K562 (cell line): ENCODE data around the gene RPS6KA2. TPM values are rescaled to one million over a fixed set of nuclear protein-coding genes. Genes with fewer than 3 reads are reported as not detected.

ENCODE experiments used
- ATAC-seq: fragments of 200-7000 bp; cut with Tn5 transposase; 3 replicates; pipeline ENCODE4 v1.9.1; 2020; ENCODE audit warnings: moderate library complexity
- BruUV-seq: library from RNA; stranded (reverse); fragments of 400-500 nt; replicated peaks from 2 replicates; lab custom pipeline; 2021; lab: Mats Ljungman, UMichigan
- CTCF ChIA-PET: fragments of 300-600 bp; formaldehyde crosslinking; extraction: SDS; loops from one replicate; lab custom pipeline; 2021; ENCODE audit warnings: low intra/inter-chr PET ratio; lab: Yijun Ruan, JAX
- POLR2A ChIA-PET: fragments of 300-600, 350-650 bp; sonication (Branson Sonifier 250); formaldehyde crosslinking; extraction: SDS; loops from one replicate; lab custom pipeline; 2021; ENCODE audit warnings: antibody characterized with exemption, inconsistent platforms; lab: Yijun Ruan, JAX
- DNase-seq, 4 experiments: peaks; one replicate each; pipeline versions ENCODE4 v3.0.0 to v3.0.0-alpha.2; 2011 to 2018; ENCODE audit warnings: low spot score in 3 of 4, mixed read lengths in 3 of 4; ENCODE audit errors: extremely low read depth in 1 of 4
- FAIRE-seq: peaks from 2 replicates; lab custom pipeline; 2011; peaks lifted over from hg19 to GRCh38; lab: Jason Lieb, UNC
- H2AFZ ChIP-seq: 2 replicates; pipeline ENCODE4 v1.6.0; 2011; ENCODE audit warnings: low read depth, low read length, control low read depth, inconsistent platforms
- H3K27ac ChIP-seq: fragments of 200-600 bp; 3 replicates; pipeline ENCODE4 v1.8.0; 2011; ENCODE audit warnings: low read depth, mild to moderate bottlenecking, control low read depth, inconsistent platforms, low read length, moderate library complexity, mixed read lengths; ENCODE audit errors: extremely low read depth
- H3K27me3 ChIP-seq, 2 experiments: fragments of 300-600 bp in 1 of 2; 2 replicates in 1 of 2; 3 replicates in 1 of 2; pipeline versions ENCODE4 v1.6.0 to v1.8.0; 2011; ENCODE audit warnings: inconsistent platforms in 2 of 2, low read length in 2 of 2, mild to moderate bottlenecking in 1 of 2, mixed read lengths in 1 of 2, moderate library complexity in 1 of 2; ENCODE audit not compliant: control insufficient read depth in 2 of 2, insufficient read depth in 2 of 2
- H3K36me3 ChIP-seq: fragments of 300-600 bp; 3 replicates; pipeline ENCODE4 v1.8.0; 2011; ENCODE audit warnings: mild to moderate bottlenecking, low read length, inconsistent platforms; ENCODE audit not compliant: control insufficient read depth, insufficient read depth
- H3K4me1 ChIP-seq, 2 experiments: fragments of 200-600 bp in 1 of 2; replicated peaks in 1 of 2; 2 replicates in 1 of 2; 3 replicates in 1 of 2; pipeline versions ENCODE4 v1.5.1 to v1.8.0; 2011; ENCODE audit warnings: inconsistent platforms in 2 of 2, low read length in 2 of 2, mild to moderate bottlenecking in 1 of 2, mixed read lengths in 1 of 2, moderate library complexity in 1 of 2; ENCODE audit not compliant: control insufficient read depth in 2 of 2, insufficient read depth in 2 of 2
- H3K4me2 ChIP-seq: 2 replicates; pipeline ENCODE4 v1.6.1; 2011; ENCODE audit warnings: low read length, control low read depth, inconsistent platforms, mixed read lengths; ENCODE audit not compliant: insufficient read depth
- H3K4me3 ChIP-seq: fragments of 200-600 bp; sonication (generic), shearing (Covaris generic); 2 replicates; pipeline ENCODE4 v1.5.1; 2016; ENCODE audit warnings: control low read depth, inconsistent platforms
- H3K79me2 ChIP-seq: fragments of 200-600 bp; 3 replicates; pipeline ENCODE4 v1.8.0; 2011; ENCODE audit warnings: low read length, inconsistent platforms; ENCODE audit not compliant: control insufficient read depth, insufficient read depth
- H3K9ac ChIP-seq, 2 experiments: 2 replicates each; pipeline versions ENCODE4 v1.6.0 to v1.6.1; 2011; ENCODE audit warnings: low read depth in 2 of 2, low read length in 2 of 2, control low read depth in 1 of 2, inconsistent platforms in 1 of 2, mild to moderate bottlenecking in 1 of 2, mixed read lengths in 1 of 2; ENCODE audit not compliant: insufficient read depth in 1 of 2
- H3K9me1 ChIP-seq: one replicate; pipeline ENCODE4 v1.6.0; 2011; ENCODE audit warnings: inconsistent platforms, mild to moderate bottlenecking, low read length, moderate library complexity; ENCODE audit not compliant: control insufficient read depth, insufficient read depth
- H3K9me3 ChIP-seq: replicated peaks from 2 replicates; pipeline ENCODE4 v1.5.1; 2011; ENCODE audit warnings: low read depth, low read length, inconsistent platforms; ENCODE audit not compliant: control insufficient read depth, insufficient read depth
- H4K20me1 ChIP-seq: replicated peaks from 2 replicates; pipeline ENCODE4 v1.6.1; 2011; ENCODE audit warnings: low read length, inconsistent platforms, mixed read lengths; ENCODE audit not compliant: control insufficient read depth, insufficient read depth
- ARID4B ChIP-seq: sonication (generic); formaldehyde crosslinking; IDR thresholded peaks from 2 replicates; pipeline ENCODE4 v1.8.0; 2022; ENCODE audit warnings: mild to moderate bottlenecking, missing genetic modification reagents
- HLTF ChIP-seq: fragments of 450-650 bp; IDR thresholded peaks from 2 replicates; pipeline ENCODE4 v1.6.1; 2016
- IRF2 ChIP-seq: sonication (generic); formaldehyde crosslinking; IDR thresholded peaks from 2 replicates; pipeline ENCODE4 v1.8.1; 2022; ENCODE audit warnings: mild to moderate bottlenecking, missing genetic modification reagents
- LARP7 ChIP-seq: fragments of 450-650 bp; IDR thresholded peaks from 2 replicates; pipeline ENCODE4 v1.6.1; 2016
- MEF2D ChIP-seq: conservative IDR thresholded peaks from 2 replicates; pipeline ENCODE4 v1.6.1; 2016; ENCODE audit warnings: low read depth, missing genetic modification characterization, missing compliant biosample characterization
- NR0B1 ChIP-seq: fragments of 450-650 bp; IDR thresholded peaks from one replicate; pipeline ENCODE4 v1.6.1; 2018; ENCODE audit warnings: mild to moderate bottlenecking, moderate library complexity; ENCODE audit not compliant: partially characterized antibody
- THRAP3 ChIP-seq: fragments of 450-650 bp; IDR thresholded peaks from 2 replicates; pipeline ENCODE4 v1.6.1; 2016; ENCODE audit warnings: mild to moderate bottlenecking, inconsistent platforms, borderline replicate concordance
- WGBS: fragments of 100-300 bp; shearing (Covaris generic); methylation state at CpG from one replicate; pipeline ENCODE4 v1.1.6; 2016; ENCODE audit warnings: low coverage, mixed read lengths; ENCODE audit not compliant: insufficient coverage; ENCODE audit errors: missing lambda C conversion rate; 5-methylcytosine and 5-hydroxymethylcytosine counted together
- in situ Hi-C: fragments of 300-500 bp; cut with MboI; formaldehyde crosslinking; loops from 4 replicates; pipeline ENCODE4 v1.15.0; 2018; ENCODE audit warnings: inconsistent platforms, mixed read lengths
- intact Hi-C: fragments of 100-400 bp; cut with micrococcal nuclease; formaldehyde crosslinking; loops from 2 replicates; pipeline ENCODE4 v1.14.2; 2022
- polyA plus RNA-seq, 8 experiments: library from polyadenylated mRNA; depleted of rRNA in 4 of 8; stranded (reverse) in 5 of 8; unstranded in 3 of 8; fragments of >200 nt; fragmentation: Nextera tagmentation in 2 of 8; fragmentation: Illumina TruSeq in 1 of 8; extraction: Ambion mirVana in 2 of 8; extraction: Trizol in 1 of 8; gene quantifications; 2 replicates each; pipeline versions ENCODE4 v1.2.1 to v1.2.3, GENCODE V29; 2011 to 2014; ENCODE audit warnings: inconsistent platforms in 1 of 8, missing spikeins in 1 of 8
- total RNA-seq, 7 experiments: library from RNA; depleted of rRNA in 6 of 7; stranded (reverse); fragments of >200 nt in 6 of 7; fragmentation: Illumina TruSeq in 2 of 7; extraction: Trizol in 2 of 7; gene quantifications; 2 replicates each; pipeline versions ENCODE4 v1.2.1 to v1.2.3, GENCODE V29; 2011 to 2021; ENCODE audit warnings: low replicate concordance in 1 of 7
- TF ChIP-seq, protein P1 (sequence below), 3 experiments: fragments of 200-800 bp in 1 of 3; fragments of 250-450 bp in 1 of 3; fragments of 450-650 bp in 1 of 3; sonication (Bioruptor Pico) in 1 of 3; sonication (Bioruptor generic) in 1 of 3; formaldehyde crosslinking in 1 of 3; IDR thresholded peaks; 2 replicates each; pipeline versions ENCODE4 v1.6.1 to v1.8.0; 2016 to 2022; ENCODE audit warnings: mild to moderate bottlenecking in 2 of 3, missing genetic modification characterization in 2 of 3, missing compliant biosample characterization in 1 of 3, moderate library complexity in 1 of 3
- TF ChIP-seq, protein P2 (sequence below), 2 experiments: fragments of 150-350 bp in 1 of 2; IDR thresholded peaks; 2 replicates each; pipeline ENCODE4 v1.6.1; 2012 to 2016; ENCODE audit warnings: low read depth in 2 of 2, low read length in 2 of 2, mild to moderate bottlenecking in 1 of 2, moderate library complexity in 1 of 2

The RPS6KA2 gene
- total and polyA plus RNA-seq, 9 of the 15 experiments (the other 6 are each of a cell fraction or from before 2014, with no cell fraction given), result 0.29 to 1.00 (median 0.53) TPM

DNA sequence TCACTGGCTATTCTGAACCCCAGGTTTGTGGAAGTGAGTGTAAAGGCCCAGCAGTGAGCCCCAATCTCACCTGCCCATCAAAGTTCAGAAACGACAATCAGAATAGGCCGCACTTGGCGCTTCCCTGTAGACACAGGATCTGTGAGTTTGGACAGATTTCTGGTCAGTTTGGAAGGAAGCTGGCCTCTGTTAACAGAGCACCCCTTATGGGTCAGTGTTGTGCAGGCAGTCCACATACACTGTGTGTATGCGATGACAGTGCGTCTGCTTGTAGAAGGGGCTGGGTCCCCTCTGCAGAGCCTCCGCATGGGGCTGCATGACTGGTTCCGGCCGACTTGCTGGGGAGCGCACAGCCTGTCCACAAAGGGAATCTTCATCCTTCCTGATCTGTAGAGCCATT, 240.9 kb downstream of the RPS6KA2 start:
- no peak for FAIRE-seq
- Histone ChIP-seq H3K27me3 (peaks cover 11 to 13% of the 10 kb centered on the region in 2 experiments; a peak in 4 of 5 replicates), H3K4me1 (peaks cover under 1 to 22% of the 10 kb centered on the region in 2 experiments; a peak in 1 of 5 replicates), H3K9ac (no peak overlapping the region), H3K27ac (no peak overlapping the region), H3K36me3 (no peaks in the 10 kb centered on the region), H3K9me1 (no peaks in the 10 kb centered on the region), H3K9me3 (no peaks in the 10 kb centered on the region), H3K4me2 (no peak overlapping the region), H3K79me2 (peaks cover 20% of the 10 kb centered on the region), H2AFZ (no peak overlapping the region), H4K20me1 (no peaks in the 10 kb centered on the region), H3K4me3 (no peak overlapping the region)
- intact Hi-C loops (no loop called here), in situ Hi-C loops (loop anchor here (5.0 kb wide), 1 partner anchor 114 kb away; no protein-coding TSS in a partner anchor)
- ChIA-PET POLR2A (no interaction called here), CTCF (no interaction called here)
- BruUV-seq, result no TSS peak
- DNase-seq, result no peak
- no peak for ATAC-seq
- 88% methylated on average over 9 of the region's 9 CpGs for WGBS
- TF ChIP-seq LARP7 (no peak), MEF2D (tag) (no peak), NR0B1 (no peak), ARID4B (CRISPR knock-in tag) (no peak), HLTF (no peak), THRAP3 (no peak), IRF2 (CRISPR knock-in tag) (no peak)
- TF ChIP-seq, protein P1, sequence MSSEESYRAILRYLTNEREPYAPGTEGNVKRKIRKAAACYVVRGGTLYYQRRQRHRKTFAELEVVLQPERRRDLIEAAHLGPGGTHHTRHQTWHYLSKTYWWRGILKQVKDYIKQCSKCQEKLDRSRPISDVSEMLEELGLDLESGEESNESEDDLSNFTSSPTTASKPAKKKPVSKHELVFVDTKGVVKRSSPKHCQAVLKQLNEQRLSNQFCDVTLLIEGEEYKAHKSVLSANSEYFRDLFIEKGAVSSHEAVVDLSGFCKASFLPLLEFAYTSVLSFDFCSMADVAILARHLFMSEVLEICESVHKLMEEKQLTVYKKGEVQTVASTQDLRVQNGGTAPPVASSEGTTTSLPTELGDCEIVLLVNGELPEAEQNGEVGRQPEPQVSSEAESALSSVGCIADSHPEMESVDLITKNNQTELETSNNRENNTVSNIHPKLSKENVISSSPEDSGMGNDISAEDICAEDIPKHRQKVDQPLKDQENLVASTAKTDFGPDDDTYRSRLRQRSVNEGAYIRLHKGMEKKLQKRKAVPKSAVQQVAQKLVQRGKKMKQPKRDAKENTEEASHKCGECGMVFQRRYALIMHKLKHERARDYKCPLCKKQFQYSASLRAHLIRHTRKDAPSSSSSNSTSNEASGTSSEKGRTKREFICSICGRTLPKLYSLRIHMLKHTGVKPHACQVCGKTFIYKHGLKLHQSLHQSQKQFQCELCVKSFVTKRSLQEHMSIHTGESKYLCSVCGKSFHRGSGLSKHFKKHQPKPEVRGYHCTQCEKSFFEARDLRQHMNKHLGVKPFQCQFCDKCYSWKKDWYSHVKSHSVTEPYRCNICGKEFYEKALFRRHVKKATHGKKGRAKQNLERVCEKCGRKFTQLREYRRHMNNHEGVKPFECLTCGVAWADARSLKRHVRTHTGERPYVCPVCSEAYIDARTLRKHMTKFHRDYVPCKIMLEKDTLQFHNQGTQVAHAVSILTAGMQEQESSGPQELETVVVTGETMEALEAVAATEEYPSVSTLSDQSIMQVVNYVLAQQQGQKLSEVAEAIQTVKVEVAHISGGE (CRISPR knock-in tag; IDR thresholded peaks at IDR 0.05), result no peak
- TF ChIP-seq, protein P2, sequence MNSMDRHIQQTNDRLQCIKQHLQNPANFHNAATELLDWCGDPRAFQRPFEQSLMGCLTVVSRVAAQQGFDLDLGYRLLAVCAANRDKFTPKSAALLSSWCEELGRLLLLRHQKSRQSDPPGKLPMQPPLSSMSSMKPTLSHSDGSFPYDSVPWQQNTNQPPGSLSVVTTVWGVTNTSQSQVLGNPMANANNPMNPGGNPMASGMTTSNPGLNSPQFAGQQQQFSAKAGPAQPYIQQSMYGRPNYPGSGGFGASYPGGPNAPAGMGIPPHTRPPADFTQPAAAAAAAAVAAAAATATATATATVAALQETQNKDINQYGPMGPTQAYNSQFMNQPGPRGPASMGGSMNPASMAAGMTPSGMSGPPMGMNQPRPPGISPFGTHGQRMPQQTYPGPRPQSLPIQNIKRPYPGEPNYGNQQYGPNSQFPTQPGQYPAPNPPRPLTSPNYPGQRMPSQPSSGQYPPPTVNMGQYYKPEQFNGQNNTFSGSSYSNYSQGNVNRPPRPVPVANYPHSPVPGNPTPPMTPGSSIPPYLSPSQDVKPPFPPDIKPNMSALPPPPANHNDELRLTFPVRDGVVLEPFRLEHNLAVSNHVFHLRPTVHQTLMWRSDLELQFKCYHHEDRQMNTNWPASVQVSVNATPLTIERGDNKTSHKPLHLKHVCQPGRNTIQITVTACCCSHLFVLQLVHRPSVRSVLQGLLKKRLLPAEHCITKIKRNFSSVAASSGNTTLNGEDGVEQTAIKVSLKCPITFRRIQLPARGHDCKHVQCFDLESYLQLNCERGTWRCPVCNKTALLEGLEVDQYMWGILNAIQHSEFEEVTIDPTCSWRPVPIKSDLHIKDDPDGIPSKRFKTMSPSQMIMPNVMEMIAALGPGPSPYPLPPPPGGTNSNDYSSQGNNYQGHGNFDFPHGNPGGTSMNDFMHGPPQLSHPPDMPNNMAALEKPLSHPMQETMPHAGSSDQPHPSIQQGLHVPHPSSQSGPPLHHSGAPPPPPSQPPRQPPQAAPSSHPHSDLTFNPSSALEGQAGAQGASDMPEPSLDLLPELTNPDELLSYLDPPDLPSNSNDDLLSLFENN (IDR thresholded peaks at IDR 0.05; ENCODE audit: low read depth in 2 of 2, low read length in 2 of 2), result no peak
